ENCODE results near the gene GALNT11. TPM values are rescaled to one million over a fixed set of nuclear protein-coding genes. Genes with fewer than 3 reads are reported as not detected.

Gene GALNT11
- total and polyA plus RNA-seq, 9 of the 15 experiments (the other 6 are each of a cell fraction or from before 2014, with no cell fraction given), result 8.2 to 59.5 (median 36.5) TPM

- no peak for FAIRE-seq
- no peak for ATAC-seq
- H3K4me2 ChIP-seq (ENCODE audit: insufficient read depth, low read length), result no peak overlapping the region
- no peak overlapping the region for H3K27ac ChIP-seq (ENCODE audit: extremely low read depth, low read depth, low read length)
- H2AFZ ChIP-seq (ENCODE audit: low read depth, low read length), result no peak overlapping the region
- no peaks in the 10 kb centered on the region for H3K9me1 ChIP-seq (ENCODE audit: control insufficient read depth, insufficient read depth, low read length)
- no peaks in the 10 kb centered on the region; a peak in 1 of 5 replicates for H3K4me1 ChIP-seq (replicated peaks in 1 of 2; ENCODE audit: control insufficient read depth in 2 of 2, insufficient read depth in 2 of 2, low read length in 2 of 2)
- H4K20me1 ChIP-seq (replicated peaks; ENCODE audit: control insufficient read depth, insufficient read depth, low read length), result peaks cover 5% of the 10 kb centered on the region; the same call in 1 of the 2 replicates
- no peaks in the 10 kb centered on the region for H3K27me3 ChIP-seq (ENCODE audit: control insufficient read depth in 2 of 2, insufficient read depth in 2 of 2, low read length in 2 of 2)
- 54% methylated on average over 4 of the region's 4 CpGs for WGBS (ENCODE audit: insufficient coverage, low coverage, missing lambda C conversion rate)
- no peak for DNase-seq (ENCODE audit: extremely low read depth in 1 of 4, low spot score in 3 of 4)
- H3K4me3 ChIP-seq, result no peak overlapping the region
- H3K9ac ChIP-seq (ENCODE audit: insufficient read depth in 1 of 2, low read depth in 2 of 2, low read length in 2 of 2), result no peak overlapping the region
- POLR2A ChIA-PET, result interaction anchor here (0.6 to 1.0 kb wide), 2 partner anchors 14 to 663 kb away, joined by 3 to 4 read pairs; no protein-coding TSS in a partner anchor
- CTCF ChIA-PET (ENCODE audit: low intra/inter-chr PET ratio), result no interaction called here
- H3K9me3 ChIP-seq (replicated peaks; ENCODE audit: control insufficient read depth, insufficient read depth, low read depth, low read length), result no peaks in the 10 kb centered on the region
- in situ Hi-C loops (cut with MboI) (no loop called here), intact Hi-C loops (cut with micrococcal nuclease) (no loop called here)
- H3K36me3 ChIP-seq (ENCODE audit: control insufficient read depth, insufficient read depth, low read length), result no peaks in the 10 kb centered on the region; the same call in 2 of the 3 replicates
- peaks cover 4% of the 10 kb centered on the region; the same call in 1 of the 3 replicates for H3K79me2 ChIP-seq (ENCODE audit: control insufficient read depth, insufficient read depth, low read length)
- BruUV-seq (replicated peaks), result no TSS peak
- no peak for TF ChIP-seq ATF2 (CRISPR knock-in tag; IDR thresholded peaks at IDR 0.05)
- no peak for TF ChIP-seq STAT5A (IDR thresholded peaks at IDR 0.05; ENCODE audit: borderline replicate concordance, low read length)
- TF ChIP-seq ZBTB7A (IDR thresholded peaks at IDR 0.05; ENCODE audit: borderline replicate concordance, control insufficient read depth, low read depth, low read length), result no peak
- no peak for TF ChIP-seq CLOCK (CRISPR knock-in tag; IDR thresholded peaks at IDR 0.05; ENCODE audit: borderline replicate concordance)
- TF ChIP-seq HDAC3 (IDR thresholded peaks at IDR 0.05; ENCODE audit: borderline replicate concordance, partially characterized antibody), result no peak
- TF ChIP-seq ZNF134 (CRISPR knock-in tag; conservative IDR thresholded peaks at IDR 0.05), result no peak
- no peak for TF ChIP-seq CC2D1A (IDR thresholded peaks at IDR 0.05)
- TF ChIP-seq FOXP1 (CRISPR knock-in tag; IDR thresholded peaks at IDR 0.05), result no peak
- TF ChIP-seq EGR1 (conservative IDR thresholded peaks at IDR 0.05), result no peak
- TF ChIP-seq ZMIZ1 (IDR thresholded peaks at IDR 0.05; ENCODE audit: low read depth in 2 of 2, low read length in 2 of 2), result no peak
- no peak for TF ChIP-seq HNRNPLL (IDR thresholded peaks at IDR 0.05; ENCODE audit: low read depth, low read length, poor library complexity, severe bottlenecking)
- no peak for TF ChIP-seq ZNF197 (CRISPR knock-in tag; IDR thresholded peaks at IDR 0.05; ENCODE audit: low read depth)
- TF ChIP-seq CGGBP1 (CRISPR knock-in tag; IDR thresholded peaks at IDR 0.05), result no peak
- TF ChIP-seq FUS (optimal IDR thresholded peaks at IDR 0.05; ENCODE audit: low read depth, low read length), result no peak
- no peak for TF ChIP-seq OTX1 (CRISPR knock-in tag; IDR thresholded peaks at IDR 0.05)
- no peak for TF ChIP-seq MTA1 (IDR thresholded peaks at IDR 0.05; ENCODE audit: borderline replicate concordance)
Observed at GRCh38 chr7:152081088-152081487, 55.6 kb downstream of the GALNT11 start.
